Nephron progenitor cell (in vitro differentiated cells): ENCODE measurements around the gene TRPM1.

Source experiments
- DNase-seq: peaks from one replicate; pipeline ENCODE4 v3.0.0; 2021
- H3K27ac Mint-ChIP-seq: 2 replicates; pipeline ENCODE4 v1.8.0; 2021; ENCODE audit warnings: mild to moderate bottlenecking, moderate library complexity, mixed read lengths
- H3K27me3 Mint-ChIP-seq: 2 replicates; pipeline ENCODE4 v1.8.0; 2021; ENCODE audit warnings: mild to moderate bottlenecking, low read depth, mixed read lengths; ENCODE audit not compliant: poor library complexity
- H3K36me3 Mint-ChIP-seq: 2 replicates; pipeline ENCODE4 v1.8.0; 2021; ENCODE audit warnings: low read depth, mixed read lengths
- H3K4me1 Mint-ChIP-seq: 2 replicates; pipeline ENCODE4 v1.8.0; 2021; ENCODE audit warnings: mixed read lengths
- H3K4me3 Mint-ChIP-seq: 2 replicates; pipeline ENCODE4 v1.8.0; 2021; ENCODE audit warnings: mild to moderate bottlenecking, moderate library complexity, mixed read lengths
- H3K9me3 Mint-ChIP-seq: 2 replicates; pipeline ENCODE4 v1.8.0; 2021; ENCODE audit warnings: mild to moderate bottlenecking, moderate library complexity, mixed read lengths
- TF ChIP-seq, protein P1 (sequence below): fragments of 200-600 bp; sonication (generic); IDR thresholded peaks from 2 replicates; pipeline ENCODE4 v1.5.0; 2021; ENCODE audit warnings: antibody characterized with exemption

Gene TRPM1

DNA sequence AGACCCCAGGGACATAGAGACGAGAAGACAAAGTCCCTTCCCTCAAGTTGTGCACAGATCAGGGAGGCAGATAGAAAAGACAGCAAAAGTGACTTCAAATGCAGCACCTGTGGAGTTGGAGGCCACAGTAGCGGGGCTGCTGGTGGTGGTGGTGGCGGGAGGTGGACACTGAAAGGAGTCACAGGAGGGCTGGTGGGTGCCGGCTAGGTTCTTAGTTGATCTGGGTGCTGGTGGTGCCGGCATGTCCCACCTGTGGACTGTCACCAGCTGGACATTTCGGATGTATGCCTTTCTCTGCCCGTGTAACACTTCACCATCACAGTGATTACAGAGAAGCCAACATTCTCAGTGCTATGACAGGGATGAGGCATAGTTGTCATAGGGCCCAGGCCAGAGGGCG, 60.9 kb downstream of the TRPM1 start:
- H3K27ac Mint-ChIP-seq: no peak overlapping the region
- no peaks in the 10 kb centered on the region for H3K9me3 Mint-ChIP-seq
- TF ChIP-seq, protein P1, sequence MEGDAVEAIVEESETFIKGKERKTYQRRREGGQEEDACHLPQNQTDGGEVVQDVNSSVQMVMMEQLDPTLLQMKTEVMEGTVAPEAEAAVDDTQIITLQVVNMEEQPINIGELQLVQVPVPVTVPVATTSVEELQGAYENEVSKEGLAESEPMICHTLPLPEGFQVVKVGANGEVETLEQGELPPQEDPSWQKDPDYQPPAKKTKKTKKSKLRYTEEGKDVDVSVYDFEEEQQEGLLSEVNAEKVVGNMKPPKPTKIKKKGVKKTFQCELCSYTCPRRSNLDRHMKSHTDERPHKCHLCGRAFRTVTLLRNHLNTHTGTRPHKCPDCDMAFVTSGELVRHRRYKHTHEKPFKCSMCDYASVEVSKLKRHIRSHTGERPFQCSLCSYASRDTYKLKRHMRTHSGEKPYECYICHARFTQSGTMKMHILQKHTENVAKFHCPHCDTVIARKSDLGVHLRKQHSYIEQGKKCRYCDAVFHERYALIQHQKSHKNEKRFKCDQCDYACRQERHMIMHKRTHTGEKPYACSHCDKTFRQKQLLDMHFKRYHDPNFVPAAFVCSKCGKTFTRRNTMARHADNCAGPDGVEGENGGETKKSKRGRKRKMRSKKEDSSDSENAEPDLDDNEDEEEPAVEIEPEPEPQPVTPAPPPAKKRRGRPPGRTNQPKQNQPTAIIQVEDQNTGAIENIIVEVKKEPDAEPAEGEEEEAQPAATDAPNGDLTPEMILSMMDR: no peak
- peaks cover 17% of the 10 kb centered on the region for H3K4me1 Mint-ChIP-seq
- no peak overlapping the region for H3K4me3 Mint-ChIP-seq
- peaks cover 16% of the 10 kb centered on the region for H3K27me3 Mint-ChIP-seq
- DNase-seq: no peak
- no peaks in the 10 kb centered on the region for H3K36me3 Mint-ChIP-seq

GRCh38 chr15:31039961-31040360, 61.6 kb downstream of the TRPM1 start:
- H3K36me3 Mint-ChIP-seq: no peaks in the 10 kb centered on the region
- peaks cover 17% of the 10 kb centered on the region for H3K27me3 Mint-ChIP-seq
- no peak overlapping the region for H3K4me3 Mint-ChIP-seq
- no peaks in the 10 kb centered on the region for H3K9me3 Mint-ChIP-seq
- no peak for DNase-seq
- no peak overlapping the region for H3K27ac Mint-ChIP-seq
- TF ChIP-seq, protein P1: no peak
- peaks cover 17% of the 10 kb centered on the region for H3K4me1 Mint-ChIP-seq

DNA sequence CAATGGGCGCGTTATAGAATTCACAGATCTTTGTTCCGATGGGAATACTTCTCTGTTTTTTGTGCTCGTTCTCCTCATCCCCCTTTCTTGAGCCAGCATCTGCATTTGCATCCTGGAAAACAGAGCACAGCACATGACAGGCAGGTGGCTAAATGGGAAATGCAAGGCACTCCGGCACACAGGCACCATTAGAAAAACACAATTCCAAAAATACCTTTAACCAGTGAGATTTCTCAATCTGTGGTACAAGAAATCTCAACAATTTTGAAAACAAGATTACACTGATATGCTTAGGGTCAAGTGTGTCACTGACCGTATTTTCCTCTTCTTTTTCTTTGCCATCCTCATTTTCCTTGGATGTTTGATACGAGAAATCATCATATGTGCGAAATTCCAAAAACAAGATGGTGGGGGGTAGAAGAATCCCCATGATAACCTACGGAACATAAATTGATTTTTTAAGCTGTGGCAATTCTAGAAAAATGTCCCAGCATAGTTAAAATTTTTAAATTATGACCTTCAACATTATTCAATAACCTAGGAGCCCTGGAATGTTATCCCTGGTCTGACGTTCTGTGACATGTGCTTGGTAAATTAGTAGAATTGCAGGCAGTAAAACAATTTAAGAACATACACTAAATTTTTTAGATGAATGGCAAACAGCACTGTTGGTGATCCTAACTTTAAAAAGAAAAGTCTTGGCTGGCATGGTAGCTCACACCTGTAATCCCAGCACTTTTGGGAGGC, 63.6 kb downstream of the TRPM1 start:
- peaks cover 15% of the 10 kb centered on the region for H3K4me1 Mint-ChIP-seq
- no peak overlapping the region for H3K4me3 Mint-ChIP-seq

GRCh38 chr15:31036783-31037182, 64.7 kb downstream of the TRPM1 start:
- Mint-ChIP-seq H3K4me3 (no peak overlapping the region), H3K27me3 (peaks cover 16% of the 10 kb centered on the region), H3K36me3 (no peaks in the 10 kb centered on the region), H3K4me1 (peaks cover 3% of the 10 kb centered on the region), H3K9me3 (no peaks in the 10 kb centered on the region), H3K27ac (no peak overlapping the region)
- DNase-seq: no peak
- TF ChIP-seq, protein P1: no peak

More for the DNA sequence above, 63.6 kb downstream of the TRPM1 start:
- Mint-ChIP-seq H3K9me3 (no peaks in the 10 kb centered on the region), H3K27ac (no peak overlapping the region), H3K36me3 (no peaks in the 10 kb centered on the region), H3K27me3 (peaks cover 15% of the 10 kb centered on the region)
- TF ChIP-seq, protein P1: no peak
- no peak for DNase-seq

- Mint-ChIP-seq H3K4me1 (no peaks in the 10 kb centered on the region), H3K27ac (no peak overlapping the region), H3K9me3 (no peaks in the 10 kb centered on the region), H3K27me3 (peaks cover 21% of the 10 kb centered on the region), H3K4me3 (no peak overlapping the region), H3K36me3 (no peaks in the 10 kb centered on the region)
- TF ChIP-seq, protein P1: no peak
- DNase-seq: no peak
These were observed 65.9 kb downstream of the TRPM1 start for GRCh38 chr15:31035610-31036009.

DNA sequence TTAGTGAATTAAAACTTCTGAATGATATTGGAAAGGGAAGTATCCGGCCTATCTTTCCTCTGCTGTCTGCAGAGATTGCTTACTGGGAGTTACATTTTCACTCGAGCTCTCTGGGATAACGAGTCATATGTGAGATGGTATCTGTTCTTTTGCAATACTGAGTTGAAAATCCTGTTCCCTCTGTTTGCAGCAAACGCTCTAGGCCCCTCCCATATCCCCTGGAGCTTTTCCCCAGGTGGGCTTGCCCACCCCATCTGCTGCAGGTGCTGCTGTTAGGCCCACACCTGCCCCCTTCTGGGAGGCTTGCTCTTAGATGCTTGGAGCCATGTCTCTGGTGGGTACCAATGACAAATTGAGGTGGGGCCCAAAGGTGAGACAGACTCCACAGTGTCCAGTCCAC, 67.4 kb downstream of the TRPM1 start:
- Mint-ChIP-seq H3K36me3 (no peaks in the 10 kb centered on the region), H3K27me3 (peaks cover 19% of the 10 kb centered on the region), H3K27ac (no peak overlapping the region), H3K4me1 (no peaks in the 10 kb centered on the region), H3K9me3 (no peaks in the 10 kb centered on the region), H3K4me3 (no peak overlapping the region)
- TF ChIP-seq, protein P1: no peak
- no peak for DNase-seq
